A549 (cell line): ENCODE results near the gene MARVELD2. TPM values are rescaled to one million over a fixed set of nuclear protein-coding genes. Genes with fewer than 3 reads are reported as not detected.

Experiments used
- ATAC-seq, 2 experiments: fragments of 200-7000 bp in 1 of 2; fragments of >200 bp in 1 of 2; cut with Nextera tagmentation in 1 of 2; cut with Tn5 transposase in 1 of 2; 3 replicates each; pipeline versions ENCODE4 v1.8.0 to v1.9.1; 2018 to 2020; ENCODE audit warnings: mild to moderate bottlenecking in 1 of 2, moderate library complexity in 1 of 2
- CTCF ChIA-PET: fragments of 300-600 bp; sonication (Branson Sonifier 250); formaldehyde crosslinking; extraction: SDS; loops from one replicate; lab custom pipeline; 2021; ENCODE audit warnings: antibody characterized with exemption, inconsistent platforms; lab: Yijun Ruan, JAX
- POLR2A ChIA-PET: fragments of 350-600 bp; formaldehyde crosslinking; extraction: SDS; loops from one replicate; lab custom pipeline; 2021; ENCODE audit warnings: antibody characterized with exemption, inconsistent platforms; lab: Yijun Ruan, JAX
- DNase-seq, 2 experiments: peaks; one replicate each; pipeline versions ENCODE4 v3.0.0 to v3.0.0-alpha.2; 2011 to 2016; ENCODE audit warnings: low read depth in 1 of 2, low spot score in 1 of 2
- FAIRE-seq: peaks from 2 replicates; lab custom pipeline; 2011; peaks lifted over from hg19 to GRCh38; lab: Jason Lieb, UNC
- H3K27ac ChIP-seq, 2 experiments: fragments of >200 bp; sonication (Bioruptor Twin); formaldehyde crosslinking; 3 replicates each; pipeline ENCODE4 v1.5.1; 2016 to 2017
- H3K4me1 ChIP-seq: fragments of >200 bp; sonication (Bioruptor Twin); formaldehyde crosslinking; 3 replicates; pipeline ENCODE4 v1.6.1; 2016
- H3K4me2 ChIP-seq: fragments of >200 bp; sonication (Bioruptor Twin); formaldehyde crosslinking; 3 replicates; pipeline ENCODE4 v1.6.1; 2016
- H3K4me3 ChIP-seq: fragments of >200 bp; sonication (Bioruptor Twin); formaldehyde crosslinking; 3 replicates; pipeline ENCODE4 v1.5.1; 2016
- H3K9me3 ChIP-seq: fragments of >200 bp; sonication (Bioruptor Twin); formaldehyde crosslinking; 3 replicates; pipeline ENCODE4 v1.6.1; 2016
- CBX2 ChIP-seq: fragments of 200-600 bp; sonication (generic); IDR thresholded peaks from 2 replicates; pipeline ENCODE4 v1.6.1; 2016; ENCODE audit warnings: low read depth, mild to moderate bottlenecking, borderline replicate concordance
- CBX8 ChIP-seq: fragments of 200-600 bp; sonication (generic); IDR thresholded peaks from 2 replicates; pipeline ENCODE4 v1.6.1; 2016
- CEBPB ChIP-seq, 2 experiments: fragments of >200 bp in 1 of 2; sonication (Bioruptor Twin) in 1 of 2; formaldehyde crosslinking in 1 of 2; IDR thresholded peaks; 2 replicates each; pipeline ENCODE4 v1.6.1; 2012 to 2016
- GATA3 ChIP-seq: IDR thresholded peaks from 2 replicates; pipeline ENCODE4 v1.6.1; 2012; ENCODE audit warnings: borderline replicate concordance
- HDAC2 ChIP-seq: fragments of 200-600 bp; sonication (generic); IDR thresholded peaks from 2 replicates; pipeline ENCODE4 v1.6.1; 2016
- HOXA7 ChIP-seq: fragments of 250-450 bp; sonication (Bioruptor Pico); IDR thresholded peaks from 2 replicates; pipeline ENCODE4 v1.5.0; 2020; ENCODE audit warnings: mild to moderate bottlenecking, moderate library complexity
- JUN ChIP-seq, 2 experiments: fragments of >200 bp; sonication (Bioruptor Twin); formaldehyde crosslinking; IDR thresholded peaks; 2 replicates in 1 of 2; 3 replicates in 1 of 2; pipeline ENCODE4 v1.6.1; 2016 to 2017
- JUNB ChIP-seq: fragments of >200 bp; sonication (Bioruptor Twin); formaldehyde crosslinking; IDR thresholded peaks from 2 replicates; pipeline ENCODE4 v1.6.1; 2016
- NPAS2 ChIP-seq: fragments of 250-450 bp; sonication (Bioruptor Pico); IDR thresholded peaks from 2 replicates; pipeline ENCODE4 v1.8.0; 2022; ENCODE audit warnings: mild to moderate bottlenecking, moderate library complexity, borderline replicate concordance
- NR3C1 ChIP-seq: fragments of >200 bp; sonication (Bioruptor Twin); formaldehyde crosslinking; IDR thresholded peaks from 3 replicates; pipeline ENCODE4 v1.6.1; 2017
- PHF8 ChIP-seq: fragments of 200-600 bp; sonication (generic); IDR thresholded peaks from 2 replicates; pipeline ENCODE4 v1.6.1; 2016; ENCODE audit warnings: low read depth, mild to moderate bottlenecking, antibody characterized with exemption, moderate library complexity, borderline replicate concordance
- RARB ChIP-seq: fragments of 250-450 bp; sonication (Bioruptor Pico); IDR thresholded peaks from 2 replicates; pipeline ENCODE4 v1.8.0; 2021; ENCODE audit warnings: mild to moderate bottlenecking, moderate library complexity
- RCOR1 ChIP-seq: fragments of 150-350 bp; IDR thresholded peaks from 2 replicates; pipeline ENCODE4 v1.6.1; 2014; ENCODE audit warnings: antibody characterized with exemption, low read length, low read depth
- RNF2 ChIP-seq: fragments of 200-600 bp; sonication (generic); IDR thresholded peaks from 2 replicates; pipeline ENCODE4 v1.6.1; 2016; ENCODE audit warnings: low read depth, mild to moderate bottlenecking, antibody characterized with exemption, moderate library complexity, borderline replicate concordance
- WGBS: methylation state at CpG from one replicate; pipeline ENCODE4 v1.1.6; 2017; ENCODE audit errors: missing lambda C conversion rate; 5-methylcytosine and 5-hydroxymethylcytosine counted together
- polyA plus RNA-seq, 4 experiments: library from polyadenylated mRNA; depleted of rRNA in 3 of 4; stranded (reverse); fragments of >200 nt; fragmentation: RNase III in 1 of 4; extraction: RNeasy Plus Mini Kit Qiagen cat#74134 plus additional on column Dnase treatment in 1 of 4; gene quantifications; 2 replicates in 3 of 4; 3 replicates in 1 of 4; pipeline ENCODE4 v1.2.3, GENCODE V29; 2011 to 2017
- TF ChIP-seq, protein P1 (sequence below): fragments of 450-650 bp; IDR thresholded peaks from 2 replicates; pipeline ENCODE4 v1.6.1; 2014; ENCODE audit warnings: antibody characterized with exemption
- TF ChIP-seq, protein P2 (sequence below): fragments of >200 bp; sonication (Bioruptor Twin); formaldehyde crosslinking; IDR thresholded peaks from 3 replicates; pipeline ENCODE4 v1.5.1; 2016
- TF ChIP-seq, protein P3 (sequence below): IDR thresholded peaks from 2 replicates; pipeline ENCODE4 v1.6.1; 2012
- TF ChIP-seq, protein P4 (sequence below): IDR thresholded peaks from 2 replicates; pipeline ENCODE4 v1.6.1; 2012; ENCODE audit warnings: low read depth, borderline replicate concordance
- TF ChIP-seq, protein P5 (sequence below): fragments of 200-600 bp; sonication (generic); IDR thresholded peaks from 2 replicates; pipeline ENCODE4 v1.6.1; 2016; ENCODE audit warnings: antibody characterized with exemption, mild to moderate bottlenecking, moderate library complexity

The MARVELD2 gene
- polyA plus RNA-seq, 2 of the 4 experiments (the other 2 are of a cell fraction) = 2.3 to 10.2 TPM

DNA sequence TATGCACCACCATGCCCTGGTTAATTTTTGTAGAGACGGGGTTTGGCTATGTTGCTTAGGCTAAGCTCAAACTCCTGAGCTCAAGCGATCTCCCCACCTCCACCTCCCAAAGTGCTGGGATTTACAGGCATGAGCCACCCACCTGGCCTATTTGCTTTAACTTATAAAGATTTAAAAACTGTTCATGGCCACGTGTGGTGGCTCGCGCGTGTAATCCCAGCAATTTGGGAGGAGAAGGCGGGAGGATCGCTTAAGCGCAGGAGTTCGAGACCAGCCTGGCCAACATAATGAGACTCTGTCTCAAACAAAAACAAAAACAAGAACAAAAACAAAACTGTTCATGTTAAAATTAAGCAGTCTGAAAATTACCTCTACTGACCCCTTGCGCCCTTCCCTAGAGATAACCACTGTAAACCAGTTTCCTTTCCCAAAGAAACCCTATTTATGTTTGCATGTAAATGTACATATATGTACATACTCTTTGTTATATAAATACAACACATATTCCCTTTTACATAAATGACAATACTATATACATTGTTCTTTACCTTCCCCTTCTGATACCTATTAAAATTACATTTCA, 47.1 kb upstream of the MARVELD2 start:
- Histone ChIP-seq H3K4me1 (peaks cover 26% of the 10 kb centered on the region; the same call in 2 of the 3 replicates), H3K9me3 (no peaks in the 10 kb centered on the region), H3K27ac (peak overlapping the region; percentile 17 to 99; a peak in 3 of 6 replicates), H3K4me3 (peak overlapping the region; percentile 80), H3K4me2 (peak overlapping the region; percentile 82)
- WGBS = 93% methylated on average over 11 of the region's 11 CpGs
- ATAC-seq (no peak), DNase-seq (no peak), FAIRE-seq (no peak)
- ChIA-PET POLR2A (no interaction called here), CTCF (interaction anchor here (1.0 kb wide), 1 partner anchor 274 kb away, joined by 3 read pairs; the partner anchor contains the start of gene SLC30A5)
- TF ChIP-seq RCOR1 (no peak), PHF8 (no peak)
- TF ChIP-seq, protein P1, sequence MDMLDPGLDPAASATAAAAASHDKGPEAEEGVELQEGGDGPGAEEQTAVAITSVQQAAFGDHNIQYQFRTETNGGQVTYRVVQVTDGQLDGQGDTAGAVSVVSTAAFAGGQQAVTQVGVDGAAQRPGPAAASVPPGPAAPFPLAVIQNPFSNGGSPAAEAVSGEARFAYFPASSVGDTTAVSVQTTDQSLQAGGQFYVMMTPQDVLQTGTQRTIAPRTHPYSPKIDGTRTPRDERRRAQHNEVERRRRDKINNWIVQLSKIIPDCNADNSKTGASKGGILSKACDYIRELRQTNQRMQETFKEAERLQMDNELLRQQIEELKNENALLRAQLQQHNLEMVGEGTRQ = no peak

DNA sequence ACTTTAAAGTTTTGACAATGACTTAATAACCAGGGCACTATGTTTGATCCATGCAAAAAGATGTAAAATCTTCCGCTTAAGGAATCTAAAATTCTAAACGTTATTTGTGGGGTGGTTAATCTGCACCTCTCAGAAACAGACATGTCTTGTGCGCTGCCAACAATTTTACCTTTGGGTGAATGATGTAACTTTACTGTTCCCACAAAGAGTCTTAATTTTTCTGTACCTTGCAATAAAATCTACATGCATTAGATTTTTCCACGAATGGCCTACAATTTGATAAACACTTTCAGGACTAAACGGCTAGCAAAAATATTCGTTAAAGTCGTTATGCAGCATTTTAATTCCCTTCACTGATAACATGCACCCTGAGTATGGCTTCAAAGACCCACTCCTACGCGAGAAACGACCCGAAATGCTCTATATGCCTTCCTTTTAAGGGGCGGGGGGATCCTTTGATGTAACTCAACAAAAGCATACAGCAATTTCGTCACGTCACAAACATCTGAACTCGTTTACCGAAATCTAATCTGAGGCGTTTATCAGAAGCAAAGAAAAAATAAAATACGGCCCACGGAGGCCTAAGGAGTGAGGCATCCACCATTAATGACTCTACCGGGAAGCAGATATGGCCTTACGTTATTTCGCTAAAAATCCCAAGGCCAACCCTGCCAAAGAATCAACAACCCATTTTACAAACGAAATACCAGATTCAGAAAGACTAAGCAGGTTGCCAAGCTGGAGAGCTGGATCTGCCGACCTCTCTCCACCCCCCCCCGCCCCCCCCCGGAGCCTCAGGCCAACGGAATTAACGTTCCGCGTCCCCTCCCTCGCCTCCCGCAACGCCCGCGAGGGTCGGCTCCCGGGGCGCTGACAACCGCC, 46.2 kb upstream of the MARVELD2 start:
- CTCF ChIA-PET = interaction anchor here (1.0 kb wide), 1 partner anchor 275 kb away, joined by 3 read pairs; the partner anchor contains the start of gene SLC30A5
- FAIRE-seq (no peak), ATAC-seq (peak; percentile 25 to 37; a peak in 5 of 6 replicates)
- POLR2A ChIA-PET = interaction anchor here (1.8 kb wide), 1 partner anchor 275 kb away, joined by 9 read pairs; the partner anchor contains the start of gene SLC30A5
- 3% methylated on average over 24 of the region's 39 CpGs for WGBS
- no peaks in the 10 kb centered on the region for H3K9me3 ChIP-seq
- TF ChIP-seq RARB (CRISPR knock-in tag) = no peak
- 0 out of 2 replicates have a peak, but pooled peaks have one; percentile 5 for TF ChIP-seq HDAC2
- TF ChIP-seq, all 56 proteins: peak for 1
- H3K4me3 ChIP-seq = peak overlapping the region; percentile 80
- peak; percentile 3 to 59 for DNase-seq
- H3K4me2 ChIP-seq = peak overlapping the region; percentile 82
- H3K4me1 ChIP-seq = peaks cover 26% of the 10 kb centered on the region; the same call in 2 of the 3 replicates
- H3K27ac ChIP-seq = peak overlapping the region; percentile 95 to 99

DNA sequence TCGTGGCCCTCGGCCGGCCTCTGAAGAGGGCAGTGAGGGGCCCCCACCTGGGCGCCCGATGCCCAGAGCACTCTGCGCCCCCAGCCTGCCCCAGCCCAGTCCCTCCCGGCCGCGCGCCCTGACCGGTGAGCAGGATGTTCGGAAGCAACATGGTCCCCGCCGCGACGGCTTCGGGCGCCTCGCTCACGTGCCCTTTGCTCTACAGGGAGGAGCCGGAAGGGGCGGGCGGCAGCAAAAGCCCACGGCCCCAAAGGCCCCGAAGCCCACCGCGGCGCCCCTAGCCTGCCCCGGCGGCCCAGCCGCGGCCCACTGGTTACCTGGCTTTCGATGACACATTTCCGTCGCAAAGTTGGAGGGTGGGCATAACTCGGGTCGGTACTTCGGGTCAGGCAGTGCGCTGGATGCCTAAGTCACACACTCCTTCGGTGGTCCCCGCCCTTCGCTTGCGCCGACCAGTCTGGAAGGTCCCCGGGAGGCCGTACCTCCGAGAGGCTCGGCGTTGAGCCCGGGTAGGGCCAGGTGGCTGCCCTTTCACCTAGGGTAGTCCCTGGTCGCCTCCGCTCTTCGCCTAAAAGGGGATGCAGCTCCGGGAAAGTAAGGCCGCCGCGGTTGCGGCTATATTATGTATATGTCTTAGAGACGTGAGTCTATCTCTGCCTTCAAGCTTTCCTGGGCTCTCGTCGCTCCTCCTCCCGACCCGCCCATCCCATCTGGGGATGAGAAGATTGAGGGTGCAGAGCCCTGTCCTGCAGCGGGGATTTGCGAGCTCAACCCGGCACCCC, 45.4 kb upstream of the MARVELD2 start, which contains the start of the genes AK6, RAD17 and TAF9:
TSS of gene AK6 (minus strand) at position 181 of the 782 bp plus-strand sequence. CDS start at position 151, 30 bp downstream.
TSS of gene RAD17 (plus strand) at position 479 of the 782 bp plus-strand sequence. CDS start 2,391 bp downstream, outside the sequence.
TSS of gene TAF9 (minus strand) at position 181 of the 782 bp plus-strand sequence. CDS start 3,783 bp downstream, outside the sequence.
- FAIRE-seq = no peak
- Histone ChIP-seq H3K4me2 (peak within 1 kb of the TSS; percentile 82), H3K4me3 (peak within 1 kb of the TSS; percentile 80), H3K27ac (peak within 1 kb of the TSS; percentile 95 to 99), H3K9me3 (no peaks in the 10 kb centered on the region), H3K4me1 (peaks cover 26% of the 10 kb centered on the region; the same call in 2 of the 3 replicates)
- POLR2A ChIA-PET = interaction anchor here (0.5 to 1.8 kb wide), 6 partner anchors 10 to 276 kb away, joined by 3 to 9 read pairs (median 6); partner anchors contain the start of genes CCNB1 and SLC30A5
- peak; percentile 90 to 95 for DNase-seq
- WGBS = under 1% methylated on average over 20 of the region's 66 CpGs
- peak; percentile 96 to 98 for ATAC-seq
- CTCF ChIA-PET = interaction anchor here (0.6 to 1.3 kb wide), 4 partner anchors 11 to 276 kb away, joined by 3 to 4 read pairs (median 3); partner anchors contain the start of gene SLC30A5
- TF ChIP-seq, protein P2, sequence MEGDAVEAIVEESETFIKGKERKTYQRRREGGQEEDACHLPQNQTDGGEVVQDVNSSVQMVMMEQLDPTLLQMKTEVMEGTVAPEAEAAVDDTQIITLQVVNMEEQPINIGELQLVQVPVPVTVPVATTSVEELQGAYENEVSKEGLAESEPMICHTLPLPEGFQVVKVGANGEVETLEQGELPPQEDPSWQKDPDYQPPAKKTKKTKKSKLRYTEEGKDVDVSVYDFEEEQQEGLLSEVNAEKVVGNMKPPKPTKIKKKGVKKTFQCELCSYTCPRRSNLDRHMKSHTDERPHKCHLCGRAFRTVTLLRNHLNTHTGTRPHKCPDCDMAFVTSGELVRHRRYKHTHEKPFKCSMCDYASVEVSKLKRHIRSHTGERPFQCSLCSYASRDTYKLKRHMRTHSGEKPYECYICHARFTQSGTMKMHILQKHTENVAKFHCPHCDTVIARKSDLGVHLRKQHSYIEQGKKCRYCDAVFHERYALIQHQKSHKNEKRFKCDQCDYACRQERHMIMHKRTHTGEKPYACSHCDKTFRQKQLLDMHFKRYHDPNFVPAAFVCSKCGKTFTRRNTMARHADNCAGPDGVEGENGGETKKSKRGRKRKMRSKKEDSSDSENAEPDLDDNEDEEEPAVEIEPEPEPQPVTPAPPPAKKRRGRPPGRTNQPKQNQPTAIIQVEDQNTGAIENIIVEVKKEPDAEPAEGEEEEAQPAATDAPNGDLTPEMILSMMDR = no peak
- TF ChIP-seq JUN (IDR thresholded peaks at IDR 0.05) (peak; percentile 60 to 98; a peak in 4 of 5 replicates), GATA3 (peak; percentile 56; the same call in 1 of the 2 replicates), CBX8 (no peak), NR3C1 (no peak), RNF2 (no peak), CEBPB (IDR thresholded peaks at IDR 0.05) (no peak), NPAS2 (no peak), CBX2 (no peak), JUNB (no peak), RARB (CRISPR knock-in tag) (no peak), HOXA7 (CRISPR knock-in tag) (peak; percentile 83; the same call in 1 of the 2 replicates)
- TF ChIP-seq, protein P3, sequence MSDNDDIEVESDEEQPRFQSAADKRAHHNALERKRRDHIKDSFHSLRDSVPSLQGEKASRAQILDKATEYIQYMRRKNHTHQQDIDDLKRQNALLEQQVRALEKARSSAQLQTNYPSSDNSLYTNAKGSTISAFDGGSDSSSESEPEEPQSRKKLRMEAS = peak; percentile 96
- TF ChIP-seq, protein P1 = peak; percentile 86
- TF ChIP-seq, protein P4, sequence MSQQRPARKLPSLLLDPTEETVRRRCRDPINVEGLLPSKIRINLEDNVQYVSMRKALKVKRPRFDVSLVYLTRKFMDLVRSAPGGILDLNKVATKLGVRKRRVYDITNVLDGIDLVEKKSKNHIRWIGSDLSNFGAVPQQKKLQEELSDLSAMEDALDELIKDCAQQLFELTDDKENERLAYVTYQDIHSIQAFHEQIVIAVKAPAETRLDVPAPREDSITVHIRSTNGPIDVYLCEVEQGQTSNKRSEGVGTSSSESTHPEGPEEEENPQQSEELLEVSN = no peak
- TF ChIP-seq, protein P5, sequence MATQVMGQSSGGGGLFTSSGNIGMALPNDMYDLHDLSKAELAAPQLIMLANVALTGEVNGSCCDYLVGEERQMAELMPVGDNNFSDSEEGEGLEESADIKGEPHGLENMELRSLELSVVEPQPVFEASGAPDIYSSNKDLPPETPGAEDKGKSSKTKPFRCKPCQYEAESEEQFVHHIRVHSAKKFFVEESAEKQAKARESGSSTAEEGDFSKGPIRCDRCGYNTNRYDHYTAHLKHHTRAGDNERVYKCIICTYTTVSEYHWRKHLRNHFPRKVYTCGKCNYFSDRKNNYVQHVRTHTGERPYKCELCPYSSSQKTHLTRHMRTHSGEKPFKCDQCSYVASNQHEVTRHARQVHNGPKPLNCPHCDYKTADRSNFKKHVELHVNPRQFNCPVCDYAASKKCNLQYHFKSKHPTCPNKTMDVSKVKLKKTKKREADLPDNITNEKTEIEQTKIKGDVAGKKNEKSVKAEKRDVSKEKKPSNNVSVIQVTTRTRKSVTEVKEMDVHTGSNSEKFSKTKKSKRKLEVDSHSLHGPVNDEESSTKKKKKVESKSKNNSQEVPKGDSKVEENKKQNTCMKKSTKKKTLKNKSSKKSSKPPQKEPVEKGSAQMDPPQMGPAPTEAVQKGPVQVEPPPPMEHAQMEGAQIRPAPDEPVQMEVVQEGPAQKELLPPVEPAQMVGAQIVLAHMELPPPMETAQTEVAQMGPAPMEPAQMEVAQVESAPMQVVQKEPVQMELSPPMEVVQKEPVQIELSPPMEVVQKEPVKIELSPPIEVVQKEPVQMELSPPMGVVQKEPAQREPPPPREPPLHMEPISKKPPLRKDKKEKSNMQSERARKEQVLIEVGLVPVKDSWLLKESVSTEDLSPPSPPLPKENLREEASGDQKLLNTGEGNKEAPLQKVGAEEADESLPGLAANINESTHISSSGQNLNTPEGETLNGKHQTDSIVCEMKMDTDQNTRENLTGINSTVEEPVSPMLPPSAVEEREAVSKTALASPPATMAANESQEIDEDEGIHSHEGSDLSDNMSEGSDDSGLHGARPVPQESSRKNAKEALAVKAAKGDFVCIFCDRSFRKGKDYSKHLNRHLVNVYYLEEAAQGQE = no peak
